Measurements from ENCODE around the gene KHK. TPM values are rescaled to one million over a fixed set of nuclear protein-coding genes. Genes with fewer than 3 reads are reported as not detected.

Gene KHK
- total and polyA plus RNA-seq, 9 of the 15 experiments (the other 6 are each of a cell fraction or from before 2014, with no cell fraction given): 1.5 to 10.7 (median 5.2) TPM

GRCh38 chr2:27130396-27130795 is 43.8 kb downstream of the KHK start:
- ATAC-seq: no peak
- Histone ChIP-seq H3K9me1 (ENCODE audit: control insufficient read depth, insufficient read depth, low read length) (peaks cover 8% of the 10 kb centered on the region), H3K4me1 (replicated peaks in 1 of 2; ENCODE audit: control insufficient read depth in 2 of 2, insufficient read depth in 2 of 2, low read length in 2 of 2) (peaks cover 15 to 32% of the 10 kb centered on the region in 2 experiments; a peak in 4 of 5 replicates), H4K20me1 (replicated peaks; ENCODE audit: control insufficient read depth, insufficient read depth, low read length) (no peaks in the 10 kb centered on the region; the same call in 1 of the 2 replicates), H3K36me3 (ENCODE audit: control insufficient read depth, insufficient read depth, low read length) (peaks cover 42% of the 10 kb centered on the region; the same call in 2 of the 3 replicates), H2AFZ (ENCODE audit: low read depth, low read length) (no peak overlapping the region), H3K9ac (ENCODE audit: insufficient read depth in 1 of 2, low read depth in 2 of 2, low read length in 2 of 2) (peak overlapping the region in 1 of 2 experiments; percentile 15; a peak in 1 of 4 replicates), H3K79me2 (ENCODE audit: control insufficient read depth, insufficient read depth, low read length) (peaks cover 21% of the 10 kb centered on the region), H3K27ac (ENCODE audit: extremely low read depth, low read depth, low read length) (no peak overlapping the region), H3K9me3 (replicated peaks; ENCODE audit: control insufficient read depth, insufficient read depth, low read depth, low read length) (no peaks in the 10 kb centered on the region; the same call in 1 of the 2 replicates), H3K27me3 (ENCODE audit: control insufficient read depth in 2 of 2, insufficient read depth in 2 of 2, low read length in 2 of 2) (no peaks in the 10 kb centered on the region), H3K4me3 (no peak overlapping the region), H3K4me2 (ENCODE audit: insufficient read depth, low read length) (no peak overlapping the region)
- DNase-seq (ENCODE audit: extremely low read depth in 1 of 4, low spot score in 3 of 4): no peak
- intact Hi-C loops (cut with micrococcal nuclease): no loop called here
- no TSS peak for BruUV-seq (replicated peaks)
- TF ChIP-seq MTA2 (IDR thresholded peaks at IDR 0.05; ENCODE audit: low read depth) (no peak), ZBTB8A (IDR thresholded peaks at IDR 0.05; ENCODE audit: partially characterized antibody) (no peak), ZBTB26 (CRISPR knock-in tag; IDR thresholded peaks at IDR 0.05) (no peak), ARID1B (IDR thresholded peaks at IDR 0.05) (no peak), POLR2G (IDR thresholded peaks at IDR 0.05; ENCODE audit: low read depth, low read length) (0 out of 2 replicates have a peak, but pooled peaks have one; percentile 18), RBM39 (optimal IDR thresholded peaks at IDR 0.05; ENCODE audit: low read depth, low read length) (no peak), ILK (tag; IDR thresholded peaks at IDR 0.05; ENCODE audit: borderline replicate concordance, low read depth) (no peak)
- in situ Hi-C loops (cut with MboI): no loop called here
- POLR2A ChIA-PET: no interaction called here
- 75% methylated on average over 9 of the region's 10 CpGs for WGBS (ENCODE audit: insufficient coverage, low coverage, missing lambda C conversion rate)
- CTCF ChIA-PET (ENCODE audit: low intra/inter-chr PET ratio): no interaction called here
- FAIRE-seq: no peak
